Neural progenitor cell (in vitro differentiated cells): ENCODE data around the gene ADGRD1.

Experiments used
- CTCF ChIP-seq: fragments of 200-600 bp; sonication (generic); IDR thresholded peaks from 2 replicates; pipeline ENCODE4 v1.5.1; 2017; ENCODE audit warnings: antibody characterized with exemption, mild to moderate bottlenecking
- EZH2 ChIP-seq: fragments of 200-600 bp; sonication (generic); IDR thresholded peaks from 2 replicates; pipeline ENCODE4 v1.6.1; 2017; ENCODE audit warnings: antibody characterized with exemption, mild to moderate bottlenecking, moderate library complexity

- TF ChIP-seq CTCF (no peak), EZH2 (no peak)
Measured at GRCh38 chr12:130971925-130972585, 18.3 kb downstream of the ADGRD1 start.
